HCT116 (cell line): ENCODE measurements around the gene GSTT2. TPM values are rescaled to one million over a fixed set of nuclear protein-coding genes. Genes with fewer than 3 reads are reported as not detected.
A peak's percentile ranks its signal among the peaks of the same experiment; 100 is the strongest.

Source experiments
- ATAC-seq: fragments of 200-7000 bp; cut with Tn5 transposase; 2 replicates; pipeline ENCODE4 v1.9.1; 2020; ENCODE audit warnings: mild to moderate bottlenecking, moderate library complexity
- BruUV-seq: library from RNA; stranded (reverse); fragments of 400-500 nt; replicated peaks from 2 replicates; lab custom pipeline; 2021; lab: Mats Ljungman, UMichigan
- CTCF ChIA-PET: fragments of 300-600 bp; sonication (Branson Sonifier 250); formaldehyde crosslinking; loops from one replicate; lab custom pipeline; 2021; ENCODE audit warnings: antibody characterized with exemption; lab: Charles Lee
- POLR2A ChIA-PET: fragments of 300-600, 350-600 bp; sonication (Branson Sonifier 250); formaldehyde crosslinking; loops from one replicate; lab custom pipeline; 2021; ENCODE audit warnings: antibody characterized with exemption; lab: Charles Lee
- RAD21 ChIA-PET, 2 experiments: fragments of 300-600 bp; sonication (Branson Sonifier 250); formaldehyde crosslinking; loops; one replicate each; lab custom pipeline; 2023; ENCODE audit warnings: low total read pairs in 2 of 2; ENCODE audit not compliant: uncharacterized antibody in 2 of 2, unreplicated experiment in 2 of 2, low non-redundant PET in 1 of 2; lab: Charles Lee
- DNase-seq: peaks from one replicate; pipeline ENCODE4 v3.0.0-alpha.2; 2010; ENCODE audit warnings: low read depth, low spot score
- H2AFZ ChIP-seq: fragments of 200-600 bp; shearing (Covaris generic), sonication (generic); 2 replicates; pipeline ENCODE4 v1.6.1; 2017; ENCODE audit warnings: low read depth, mixed run types, mixed read lengths, antibody characterized with exemption, low read length; ENCODE audit not compliant: poor library complexity, severe bottlenecking
- H3K27ac ChIP-seq: 2 replicates; pipeline ENCODE4 v1.5.1; 2012; ENCODE audit warnings: low read depth, low read length
- H3K27me3 ChIP-seq: fragments of 200-600 bp; sonication (generic); 2 replicates; pipeline ENCODE4 v1.6.1; 2016; ENCODE audit warnings: mixed run types, low read length, mixed read lengths; ENCODE audit not compliant: insufficient read depth
- H3K36me3 ChIP-seq, 2 experiments: fragments of 200-500 bp in 1 of 2; fragments of 200-600 bp in 1 of 2; sonication (Bioruptor generic) in 1 of 2; sonication (generic) in 1 of 2; 2 replicates each; pipeline versions ENCODE4 v1.5.1 to v1.6.1; 2014 to 2016; ENCODE audit warnings: low read length in 2 of 2, inconsistent platforms in 1 of 2, mixed read lengths in 1 of 2, mixed run types in 1 of 2; ENCODE audit not compliant: insufficient read depth in 2 of 2, control insufficient read depth in 1 of 2
- H3K4me1 ChIP-seq, 2 experiments: fragments of 200-600 bp in 1 of 2; sonication (generic) in 1 of 2; 2 replicates each; pipeline versions ENCODE4 v1.5.1 to v1.6.1; 2012 to 2017; ENCODE audit warnings: low read length in 2 of 2, inconsistent platforms in 1 of 2, mild to moderate bottlenecking in 1 of 2, mixed read lengths in 1 of 2, mixed run types in 1 of 2, moderate library complexity in 1 of 2; ENCODE audit not compliant: insufficient read depth in 2 of 2, control insufficient read depth in 1 of 2
- H3K4me2 ChIP-seq: fragments of 200-600 bp; sonication (generic); 2 replicates; pipeline ENCODE4 v1.6.1; 2017; ENCODE audit warnings: mixed run types, low read length, mixed read lengths
- H3K4me3 ChIP-seq, 2 experiments: fragments of 200-600 bp in 1 of 2; sonication (generic) in 1 of 2; replicated peaks in 1 of 2; 2 replicates each; pipeline ENCODE4 v1.5.1; 2011 to 2016; ENCODE audit warnings: low read length in 2 of 2, control low read depth in 1 of 2, low read depth in 1 of 2, mild to moderate bottlenecking in 1 of 2, mixed read lengths in 1 of 2, mixed run types in 1 of 2
- H3K79me2 ChIP-seq: fragments of 200-600 bp; sonication (generic); 2 replicates; pipeline ENCODE4 v1.6.1; 2017; ENCODE audit warnings: mild to moderate bottlenecking, mixed run types, low read length, moderate library complexity, mixed read lengths; ENCODE audit not compliant: insufficient read depth
- H3K9ac ChIP-seq: fragments of 200-600 bp; sonication (generic); 2 replicates; pipeline ENCODE4 v1.6.1; 2016; ENCODE audit warnings: low read length, mixed read lengths
- H3K9me2 ChIP-seq: fragments of 200-600 bp; sonication (generic), shearing (Covaris generic); 2 replicates; pipeline ENCODE4 v1.6.1; 2017; ENCODE audit warnings: mixed run types, mild to moderate bottlenecking, moderate library complexity; ENCODE audit not compliant: insufficient read depth
- H3K9me3 ChIP-seq, 2 experiments: fragments of 200-500 bp in 1 of 2; fragments of 200-600 bp in 1 of 2; sonication (Bioruptor generic) in 1 of 2; sonication (generic) in 1 of 2; 2 replicates each; pipeline ENCODE4 v1.6.1; 2014 to 2017; ENCODE audit warnings: low read length in 2 of 2, mixed read lengths in 2 of 2, inconsistent platforms in 1 of 2, low read depth in 1 of 2, mild to moderate bottlenecking in 1 of 2, mixed run types in 1 of 2, moderate library complexity in 1 of 2; ENCODE audit not compliant: control insufficient read depth in 1 of 2, insufficient read depth in 1 of 2
- H4K20me1 ChIP-seq: fragments of 200-600 bp; sonication (generic), shearing (Covaris generic); 2 replicates; pipeline ENCODE4 v1.6.1; 2017; ENCODE audit warnings: mixed run types, mild to moderate bottlenecking, moderate library complexity; ENCODE audit not compliant: insufficient read depth
- CBX3 ChIP-seq: IDR thresholded peaks from 2 replicates; pipeline ENCODE4 v1.6.1; 2012; ENCODE audit warnings: low read depth
- FOSL1 ChIP-seq: IDR thresholded peaks from 2 replicates; pipeline ENCODE4 v1.6.1; 2012; ENCODE audit warnings: low read depth
- MAX ChIP-seq: IDR thresholded peaks from 2 replicates; pipeline ENCODE4 v1.6.1; 2012
- REST ChIP-seq: IDR thresholded peaks from 2 replicates; pipeline ENCODE4 v1.6.1; 2012; ENCODE audit warnings: low read depth
- SIN3A ChIP-seq: IDR thresholded peaks from 2 replicates; pipeline ENCODE4 v1.6.1; 2012; ENCODE audit warnings: low read depth
- ZFX ChIP-seq: fragments of 450-650 bp; IDR thresholded peaks from 2 replicates; pipeline ENCODE4 v1.6.1; 2017
- intact Hi-C: fragments of 100-400 bp; cut with micrococcal nuclease; formaldehyde crosslinking; loops from 2 replicates; pipeline ENCODE4 v1.10.0; 2022
- total RNA-seq: library from RNA; stranded (reverse); gene quantifications from one replicate; pipeline ENCODE4 v1.2.1, GENCODE V29; 2021; ENCODE audit not compliant: unreplicated experiment
- TF ChIP-seq, protein P1 (sequence below): IDR thresholded peaks from 2 replicates; pipeline ENCODE4 v1.6.1; 2012
- TF ChIP-seq, protein P2 (sequence below), 3 experiments: fragments of 200-600 bp in 1 of 3; sonication (generic) in 1 of 3; IDR thresholded peaks in 2 of 3; conservative IDR thresholded peaks in 1 of 3; 2 replicates each; pipeline ENCODE4 v1.5.1; 2012 to 2017; ENCODE audit warnings: low read depth in 2 of 3, low read length in 2 of 3, antibody characterized with exemption in 1 of 3, borderline replicate concordance in 1 of 3, control low read depth in 1 of 3, mild to moderate bottlenecking in 1 of 3, mixed read lengths in 1 of 3, mixed run types in 1 of 3, moderate library complexity in 1 of 3; ENCODE audit not compliant: insufficient read depth in 1 of 3

Gene GSTT2
- total RNA-seq, 1 experiment from 2014 or later = 5.1 TPM

GRCh38 chr22:24001314-24001713 lies 21.4 kb downstream of the GSTT2 start:
- H3K4me3 ChIP-seq = no peak overlapping the region
- CTCF ChIA-PET = no interaction called here
- H3K9me3 ChIP-seq = no peaks in the 10 kb centered on the region
- peak; percentile 11; the same call in 1 of the 2 replicates for ATAC-seq
- H3K79me2 ChIP-seq = no peaks in the 10 kb centered on the region
- no peak overlapping the region for H3K9ac ChIP-seq
- POLR2A ChIA-PET = interaction anchor here (1.4 kb wide), 1 partner anchor 10 kb away, joined by 3 read pairs; the partner anchor contains the start of gene CABIN1
- RAD21 ChIA-PET = no interaction called here
- H4K20me1 ChIP-seq = no peaks in the 10 kb centered on the region
- BruUV-seq = no TSS peak
- no peak overlapping the region for H2AFZ ChIP-seq
- H3K4me2 ChIP-seq = no peak overlapping the region
- no peaks in the 10 kb centered on the region for H3K9me2 ChIP-seq
- no peak overlapping the region for H3K27ac ChIP-seq
- H3K27me3 ChIP-seq = no peaks in the 10 kb centered on the region
- H3K4me1 ChIP-seq = peaks cover 0 to 12% of the 10 kb centered on the region in 2 experiments; a peak in 2 of 4 replicates
- intact Hi-C loops = no loop called here
- TF ChIP-seq, protein P1, sequence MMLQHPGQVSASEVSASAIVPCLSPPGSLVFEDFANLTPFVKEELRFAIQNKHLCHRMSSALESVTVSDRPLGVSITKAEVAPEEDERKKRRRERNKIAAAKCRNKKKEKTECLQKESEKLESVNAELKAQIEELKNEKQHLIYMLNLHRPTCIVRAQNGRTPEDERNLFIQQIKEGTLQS = no peak
- TF ChIP-seq, protein P2, sequence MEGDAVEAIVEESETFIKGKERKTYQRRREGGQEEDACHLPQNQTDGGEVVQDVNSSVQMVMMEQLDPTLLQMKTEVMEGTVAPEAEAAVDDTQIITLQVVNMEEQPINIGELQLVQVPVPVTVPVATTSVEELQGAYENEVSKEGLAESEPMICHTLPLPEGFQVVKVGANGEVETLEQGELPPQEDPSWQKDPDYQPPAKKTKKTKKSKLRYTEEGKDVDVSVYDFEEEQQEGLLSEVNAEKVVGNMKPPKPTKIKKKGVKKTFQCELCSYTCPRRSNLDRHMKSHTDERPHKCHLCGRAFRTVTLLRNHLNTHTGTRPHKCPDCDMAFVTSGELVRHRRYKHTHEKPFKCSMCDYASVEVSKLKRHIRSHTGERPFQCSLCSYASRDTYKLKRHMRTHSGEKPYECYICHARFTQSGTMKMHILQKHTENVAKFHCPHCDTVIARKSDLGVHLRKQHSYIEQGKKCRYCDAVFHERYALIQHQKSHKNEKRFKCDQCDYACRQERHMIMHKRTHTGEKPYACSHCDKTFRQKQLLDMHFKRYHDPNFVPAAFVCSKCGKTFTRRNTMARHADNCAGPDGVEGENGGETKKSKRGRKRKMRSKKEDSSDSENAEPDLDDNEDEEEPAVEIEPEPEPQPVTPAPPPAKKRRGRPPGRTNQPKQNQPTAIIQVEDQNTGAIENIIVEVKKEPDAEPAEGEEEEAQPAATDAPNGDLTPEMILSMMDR (IDR thresholded peaks at IDR 0.05 in 2 of 3, conservative IDR thresholded peaks at IDR 0.05 in 1 of 3; ENCODE audit: borderline replicate concordance in 1 of 3, insufficient read depth in 1 of 3, low read depth in 2 of 3, low read length in 2 of 3) = no peak
- TF ChIP-seq REST (no peak), SIN3A (no peak), MAX (no peak), FOSL1 (no peak), ZFX (no peak), CBX3 (no peak)
- H3K36me3 ChIP-seq = no peaks in the 10 kb centered on the region
- no peak for DNase-seq
